ENCODE results near the gene RHOBTB1. TPM values are rescaled to one million over a fixed set of nuclear protein-coding genes. Genes with fewer than 3 reads are reported as not detected.

RHOBTB1 gene
- total and polyA plus RNA-seq, 2 experiments from 2014 or later, result 4.6 to 13.2 TPM

- TF ChIP-seq ZNF462 (CRISPR knock-in tag; IDR thresholded peaks at IDR 0.05) (no peak), ETS1 (IDR thresholded peaks at IDR 0.05) (no peak), ZNF331 (CRISPR knock-in tag; IDR thresholded peaks at IDR 0.05; ENCODE audit: low read depth) (no peak)
Observed at GRCh38 chr10:60853637-60854036, 90.3 kb downstream of the RHOBTB1 start (continued).

GRCh38 chr10:60853107-60853506 is 90.9 kb downstream of the RHOBTB1 start:
- TF ChIP-seq JUNB (IDR thresholded peaks at IDR 0.05; ENCODE audit: unreplicated experiment) (no peak), ZNF331 (CRISPR knock-in tag; IDR thresholded peaks at IDR 0.05; ENCODE audit: low read depth) (no peak), NANOG (IDR thresholded peaks at IDR 0.05; ENCODE audit: borderline replicate concordance) (no peak), EZH2 (IDR thresholded peaks at IDR 0.05; ENCODE audit: low read depth, unreplicated experiment) (no peak), ETS1 (IDR thresholded peaks at IDR 0.05) (no peak), CTCF (conservative IDR thresholded peaks at IDR 0.05; ENCODE audit: low read depth in 2 of 2) (no peak), ZNF114 (CRISPR knock-in tag; IDR thresholded peaks at IDR 0.05) (no peak), EZH2phosphoT487 (IDR thresholded peaks at IDR 0.05; ENCODE audit: unreplicated experiment) (no peak), REST (IDR thresholded peaks at IDR 0.05; ENCODE audit: unreplicated experiment) (no peak), CREB1 (CRISPR knock-in tag; IDR thresholded peaks at IDR 0.05; ENCODE audit: low read depth) (no peak)
- DNase-seq (ENCODE audit: low spot score), result no peak
- Histone ChIP-seq H3K4me1 (ENCODE audit: insufficient read depth) (no peaks in the 10 kb centered on the region), H3K79me2 (replicated peaks; ENCODE audit: insufficient read depth) (no peaks in the 10 kb centered on the region), H3K36me3 (ENCODE audit: insufficient read depth) (no peaks in the 10 kb centered on the region), H3K4me2 (no peak overlapping the region), H3K27ac (ENCODE audit: low read depth) (no peak overlapping the region), H2AFZ (no peak overlapping the region), H3K4me3 (no peak overlapping the region), H3F3A (replicated peaks; ENCODE audit: low read depth) (no peaks in the 10 kb centered on the region), H3K9me2 (ENCODE audit: insufficient read depth) (peaks cover 7% of the 10 kb centered on the region; the same call in 1 of the 2 replicates), H4K20me1 (replicated peaks; ENCODE audit: insufficient read depth) (no peaks in the 10 kb centered on the region), H3K27me3 (ENCODE audit: insufficient read depth) (no peaks in the 10 kb centered on the region)
- no peaks in the 10 kb centered on the region for H3K4me1 Mint-ChIP-seq
- H3K36me3 Mint-ChIP-seq (ENCODE audit: low read depth), result no peaks in the 10 kb centered on the region
- no peaks in the 10 kb centered on the region for H3K9me3 Mint-ChIP-seq
- no peak overlapping the region for H3K4me3 Mint-ChIP-seq
- no peak overlapping the region for H3K27ac Mint-ChIP-seq
- H3K27me3 Mint-ChIP-seq (ENCODE audit: insufficient read depth, low read depth, poor library complexity), result peaks cover 2% of the 10 kb centered on the region
- ATAC-seq, result no peak

Data from GM23338 (cell line).